NCI-H82 treated with DMSO at 0.1 percent for 48 hours (cell line): ENCODE data around the gene CD74.

ENCODE experiments used
- DNase-seq: peaks from one replicate; lab custom pipeline; 2025; ENCODE audit not compliant: unreplicated experiment; lab: John Stamatoyannopoulos, UW

The CD74 gene

GRCh38 chr5:150397782-150398721 is 14.7 kb downstream of the CD74 start:
- no peak for DNase-seq

- no peak for DNase-seq
Measured at GRCh38 chr5:150397146-150397781, 15.4 kb downstream of the CD74 start.

DNA sequence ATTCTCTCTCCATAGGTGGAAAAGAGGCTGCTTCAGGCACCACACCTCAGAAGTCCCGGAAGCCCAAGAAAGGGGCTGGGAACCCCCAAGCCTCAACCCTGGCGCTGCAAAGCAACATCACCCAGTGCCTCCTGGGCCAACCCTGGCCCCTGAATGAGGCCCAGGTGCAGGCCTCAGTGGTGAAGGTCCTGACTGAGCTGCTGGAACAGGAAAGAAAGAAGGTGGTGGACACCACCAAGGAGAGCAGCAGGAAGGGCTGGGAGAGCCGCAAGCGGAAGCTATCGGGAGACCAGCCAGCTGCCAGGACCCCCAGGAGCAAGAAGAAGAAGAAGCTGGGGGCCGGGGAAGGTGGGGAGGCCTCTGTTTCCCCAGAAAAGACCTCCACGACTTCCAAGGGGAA is 16.4 kb downstream of the CD74 start:
- no peak for DNase-seq

DNA sequence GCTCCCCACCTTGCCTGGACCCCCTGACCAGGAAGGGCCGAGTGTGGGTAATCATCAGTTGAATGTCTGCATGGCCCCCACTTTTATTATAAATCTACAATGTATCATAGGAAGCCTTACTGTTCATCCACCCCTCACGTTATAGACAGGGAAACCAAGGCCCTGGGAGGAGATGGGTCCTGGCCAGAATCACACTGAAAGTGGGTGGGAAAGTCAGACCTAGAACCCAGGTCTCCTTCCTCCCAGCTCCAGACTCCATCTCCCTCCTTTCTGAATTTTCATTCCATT is 17.1 kb downstream of the CD74 start:
- no peak for DNase-seq

DNA sequence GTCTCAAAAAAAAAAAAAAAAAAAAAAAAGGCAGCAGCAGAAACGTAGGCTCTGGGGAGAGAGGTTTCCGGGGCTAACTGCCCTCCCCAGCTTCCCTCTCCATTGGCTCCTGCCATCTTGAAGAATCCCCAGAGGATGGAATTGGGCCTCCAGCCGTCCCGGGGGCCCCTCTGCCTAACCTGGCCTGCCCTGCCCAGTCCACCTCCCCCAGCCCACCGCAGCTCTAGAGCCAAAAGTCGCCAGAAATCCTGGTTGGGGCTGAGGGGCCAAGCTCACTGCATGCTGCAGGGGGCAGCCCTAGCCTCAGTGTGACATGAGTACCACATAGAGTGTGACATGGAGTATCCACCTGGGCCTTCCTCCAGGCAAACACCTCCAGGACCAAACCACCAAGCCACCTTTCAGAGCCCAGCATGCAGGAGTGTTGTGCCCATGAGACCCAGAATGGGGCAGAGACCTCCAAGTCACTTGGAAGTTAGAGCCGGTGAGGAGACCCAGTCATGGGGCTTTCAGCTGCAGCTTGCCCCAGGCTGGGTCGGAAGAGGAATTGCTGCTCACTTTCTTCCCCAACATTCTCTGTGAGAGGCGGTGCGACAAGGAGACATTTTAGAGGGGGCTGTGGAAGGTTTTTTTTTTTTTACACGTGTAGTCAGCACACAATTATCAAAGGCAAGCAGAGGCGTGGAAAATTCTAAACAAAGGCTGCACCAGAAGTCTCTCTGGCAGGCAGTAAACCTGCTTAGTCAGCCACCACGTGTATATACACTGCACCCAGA is 17.6 kb downstream of the CD74 start:
- DNase-seq = no peak

GRCh38 chr5:150394131-150394530 is 18.6 kb downstream of the CD74 start:
- DNase-seq = no peak

- DNase-seq = no peak
Measured at GRCh38 chr5:150393096-150393645, 19.5 kb downstream of the CD74 start.

DNA sequence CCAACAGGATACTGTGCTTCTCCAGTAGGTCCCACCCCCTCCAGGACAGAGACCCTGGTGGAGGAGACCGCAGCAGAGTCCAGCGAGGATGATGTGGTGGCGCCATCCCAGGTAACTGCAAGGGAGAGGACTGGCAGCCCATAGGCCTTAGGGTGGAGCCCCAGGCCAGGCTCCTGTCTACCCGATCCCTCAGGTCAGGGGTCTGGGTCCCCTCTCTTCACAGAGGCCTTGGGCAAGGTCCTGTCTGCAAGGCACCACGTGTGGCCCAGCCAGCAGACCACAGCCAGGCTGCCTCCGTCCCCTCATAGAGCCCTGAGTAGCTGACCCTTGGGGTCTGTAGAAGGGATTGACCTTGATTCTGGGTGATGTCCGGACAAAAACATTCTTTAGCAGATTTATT is 20.0 kb downstream of the CD74 start:
- DNase-seq = no peak

DNA sequence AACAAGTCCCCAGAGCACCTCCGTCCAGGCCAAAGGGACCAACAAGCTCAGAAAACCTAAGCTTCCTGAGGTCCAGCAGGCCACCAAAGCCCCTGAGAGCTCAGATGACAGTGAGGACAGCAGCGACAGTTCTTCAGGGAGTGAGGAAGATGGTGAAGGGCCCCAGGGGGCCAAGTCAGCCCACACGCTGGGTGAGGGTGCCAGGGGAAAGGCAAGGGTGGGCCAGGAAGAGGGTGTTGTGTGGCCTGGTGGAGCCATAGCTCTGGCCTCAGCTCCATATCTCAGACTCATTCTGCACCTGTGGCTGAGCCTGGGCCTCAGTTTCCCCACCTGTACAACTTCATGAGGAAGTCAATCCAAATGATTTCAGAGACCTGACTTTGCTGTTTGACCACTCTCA is 20.7 kb downstream of the CD74 start:
- no peak for DNase-seq

- DNase-seq = no peak
Measured at GRCh38 chr5:150391064-150391834, 21.5 kb downstream of the CD74 start.

DNA sequence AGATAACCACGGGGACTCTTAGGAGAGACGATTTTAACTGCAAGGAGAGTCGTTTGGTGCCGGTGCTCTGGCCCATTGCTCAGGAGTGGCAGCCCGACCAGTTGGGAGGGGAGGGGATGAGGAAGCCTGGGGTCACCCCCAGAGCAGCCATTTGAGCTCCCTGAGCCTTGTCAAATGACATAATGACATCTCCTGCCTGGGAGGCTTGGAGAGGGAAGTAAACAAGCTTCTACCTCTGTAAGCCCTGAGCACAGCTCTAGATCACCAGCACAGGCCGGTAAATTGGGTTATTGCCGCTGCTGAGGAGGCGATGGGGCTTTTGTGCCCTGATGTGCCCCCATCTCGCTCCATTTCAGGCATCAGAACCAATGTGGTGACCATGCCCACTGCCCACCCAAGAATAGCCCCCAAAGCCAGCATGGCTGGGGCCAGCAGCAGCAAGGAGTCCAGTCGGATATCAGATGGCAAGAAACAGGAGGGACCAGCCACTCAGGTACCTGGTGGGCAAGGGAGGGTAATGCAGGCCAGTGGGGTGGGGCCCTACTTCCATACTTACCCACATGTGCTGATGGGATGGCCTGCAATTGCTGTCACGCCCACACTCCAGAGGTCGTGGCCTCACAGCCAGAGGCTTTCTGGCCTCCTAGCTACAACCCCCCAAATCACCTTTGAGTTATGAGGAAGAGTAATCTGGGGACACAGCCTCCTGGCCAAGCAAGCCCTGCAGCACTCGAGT is 23.0 kb downstream of the CD74 start:
- DNase-seq = no peak

- no peak for DNase-seq
Measured at GRCh38 chr5:150386024-150386855, 26.5 kb downstream of the CD74 start.

GRCh38 chr5:150384701-150385100 is 28.0 kb downstream of the CD74 start:
- DNase-seq = no peak

DNA sequence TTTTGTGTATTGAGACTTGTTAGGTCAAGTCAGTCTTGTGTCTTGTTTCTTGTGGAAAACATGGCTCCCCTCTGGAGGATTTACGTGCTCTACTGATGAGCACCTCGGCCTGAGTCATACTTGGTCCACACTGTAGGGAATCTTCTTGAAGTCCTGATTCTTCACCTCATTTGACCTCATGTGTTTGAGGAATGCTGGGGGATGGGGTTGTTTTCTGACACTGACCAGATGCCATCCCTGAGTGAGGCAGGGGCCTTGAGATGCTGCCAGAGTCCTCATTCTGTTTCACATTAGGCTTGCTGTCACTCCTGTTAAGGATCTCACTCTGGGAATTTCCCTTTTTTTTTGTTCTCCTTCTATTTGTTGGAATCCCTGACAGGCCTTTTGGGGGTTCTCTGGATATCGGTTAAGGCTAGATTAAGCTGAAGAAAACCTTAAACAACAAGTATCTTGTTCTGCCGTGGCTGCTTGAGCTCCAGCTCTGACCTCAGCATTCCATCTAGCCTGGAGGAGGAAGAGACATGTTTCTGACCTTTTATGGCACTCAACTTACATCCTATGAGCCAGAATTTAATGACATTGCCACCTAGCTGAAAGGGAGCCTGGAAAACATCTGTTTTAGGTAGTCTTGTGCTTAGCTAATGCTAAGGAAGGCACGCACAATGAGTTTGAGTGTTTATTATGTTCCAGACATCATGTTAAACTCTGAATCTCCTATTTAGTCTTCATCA is 34.6 kb downstream of the CD74 start:
- no peak for DNase-seq

- DNase-seq = no peak
Measured at GRCh38 chr5:150376799-150377771, 35.6 kb downstream of the CD74 start.

DNA sequence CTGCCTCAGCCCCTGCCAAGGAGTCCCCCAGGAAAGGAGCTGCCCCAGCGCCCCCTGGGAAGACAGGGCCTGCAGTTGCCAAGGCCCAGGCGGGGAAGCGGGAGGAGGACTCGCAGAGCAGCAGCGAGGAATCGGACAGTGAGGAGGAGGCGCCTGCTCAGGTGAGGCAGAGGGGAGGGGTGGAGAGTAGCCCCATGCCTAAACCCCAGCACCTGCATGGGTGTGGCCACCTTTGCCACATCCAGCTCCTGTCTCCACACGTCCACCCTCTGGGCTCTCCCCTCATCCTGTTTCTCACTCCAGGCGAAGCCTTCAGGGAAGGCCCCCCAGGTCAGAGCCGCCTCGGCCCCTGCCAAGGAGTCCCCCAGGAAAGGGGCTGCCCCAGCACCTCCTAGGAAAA is 38.1 kb downstream of the CD74 start:
- DNase-seq = no peak

GRCh38 chr5:150372639-150373038 is 40.1 kb downstream of the CD74 start:
- DNase-seq = no peak
